Left ventricle myocardium inferior (tissue), 1 donor: ENCODE measurements around the gene EFCAB11. TPM values are rescaled to one million over a fixed set of nuclear protein-coding genes. Genes with fewer than 3 reads are reported as not detected.

Experiments used
- DNase-seq: peaks from one replicate; pipeline ENCODE4 v3.0.0-alpha.2; 2020
- H3K27ac ChIP-seq: fragments of 200-600 bp; replicated peaks from 2 replicates; pipeline ENCODE4 v1.8.0; 2021
- H3K27me3 ChIP-seq: fragments of 200-600 bp; 2 replicates; pipeline ENCODE4 v1.8.0; 2021; ENCODE audit warnings: low read depth
- H3K36me3 ChIP-seq: fragments of 200-600 bp; 2 replicates; pipeline ENCODE4 v1.8.0; 2021
- H3K4me1 ChIP-seq: fragments of 200-600 bp; 2 replicates; pipeline ENCODE4 v1.8.0; 2021
- H3K4me3 ChIP-seq: fragments of 200-600 bp; 2 replicates; pipeline ENCODE4 v1.8.0; 2021; ENCODE audit warnings: mild to moderate bottlenecking, moderate library complexity
- H3K9me3 ChIP-seq: fragments of 200-600 bp; replicated peaks from 2 replicates; pipeline ENCODE4 v1.8.0; 2021
- intact Hi-C: fragments of 100-400 bp; cut with micrococcal nuclease; formaldehyde crosslinking; loops from one replicate; pipeline ENCODE4 v1.11.0; 2022
- total RNA-seq: library from RNA; stranded (reverse); fragmentation: NEBNext Ultra II Directional; extraction: Animal tissue kit (Norgen Biotek cat#: 25700); gene quantifications from one replicate; pipeline ENCODE4 v1.2.1, GENCODE V29; 2021
- TF ChIP-seq, protein P1 (sequence below): fragments of 200-600 bp; IDR thresholded peaks from 2 replicates; pipeline ENCODE4 v1.8.0; 2021; ENCODE audit warnings: antibody characterized with exemption, mild to moderate bottlenecking, borderline replicate concordance
- donor health status: DM: no; HTN: yes; CAD: no; lungs with severe emphysema.

Gene EFCAB11
- total RNA-seq, 1 donor from 2014 or later = 2.2 TPM

DNA sequence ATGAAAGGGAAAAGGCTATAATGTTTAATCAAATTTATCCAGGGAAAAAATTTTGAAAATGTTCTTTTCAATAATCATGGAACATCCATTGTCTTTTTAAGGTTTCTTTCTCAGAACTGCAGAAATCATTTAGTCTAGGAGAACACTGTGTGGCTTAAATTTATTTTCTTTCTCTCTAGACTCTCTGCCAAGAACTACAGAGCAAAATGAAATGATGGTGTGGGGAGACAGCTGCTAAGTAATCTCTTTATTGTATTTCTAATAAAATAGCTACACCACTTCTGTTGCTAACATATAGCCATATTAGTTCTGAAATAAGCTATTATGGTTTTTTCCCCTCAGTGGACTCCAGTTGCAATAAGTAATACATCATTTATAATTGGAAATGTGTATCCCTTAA, 120.9 kb downstream of the EFCAB11 start:
- no peak for DNase-seq
- TF ChIP-seq, protein P1, sequence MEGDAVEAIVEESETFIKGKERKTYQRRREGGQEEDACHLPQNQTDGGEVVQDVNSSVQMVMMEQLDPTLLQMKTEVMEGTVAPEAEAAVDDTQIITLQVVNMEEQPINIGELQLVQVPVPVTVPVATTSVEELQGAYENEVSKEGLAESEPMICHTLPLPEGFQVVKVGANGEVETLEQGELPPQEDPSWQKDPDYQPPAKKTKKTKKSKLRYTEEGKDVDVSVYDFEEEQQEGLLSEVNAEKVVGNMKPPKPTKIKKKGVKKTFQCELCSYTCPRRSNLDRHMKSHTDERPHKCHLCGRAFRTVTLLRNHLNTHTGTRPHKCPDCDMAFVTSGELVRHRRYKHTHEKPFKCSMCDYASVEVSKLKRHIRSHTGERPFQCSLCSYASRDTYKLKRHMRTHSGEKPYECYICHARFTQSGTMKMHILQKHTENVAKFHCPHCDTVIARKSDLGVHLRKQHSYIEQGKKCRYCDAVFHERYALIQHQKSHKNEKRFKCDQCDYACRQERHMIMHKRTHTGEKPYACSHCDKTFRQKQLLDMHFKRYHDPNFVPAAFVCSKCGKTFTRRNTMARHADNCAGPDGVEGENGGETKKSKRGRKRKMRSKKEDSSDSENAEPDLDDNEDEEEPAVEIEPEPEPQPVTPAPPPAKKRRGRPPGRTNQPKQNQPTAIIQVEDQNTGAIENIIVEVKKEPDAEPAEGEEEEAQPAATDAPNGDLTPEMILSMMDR = no peak
- Histone ChIP-seq H3K4me3 (no peak overlapping the region), H3K27me3 (no peaks in the 10 kb centered on the region), H3K36me3 (no peaks in the 10 kb centered on the region), H3K27ac (no peak overlapping the region), H3K9me3 (peaks cover 11% of the 10 kb centered on the region), H3K4me1 (no peaks in the 10 kb centered on the region)
- intact Hi-C loops = no loop called here

DNA sequence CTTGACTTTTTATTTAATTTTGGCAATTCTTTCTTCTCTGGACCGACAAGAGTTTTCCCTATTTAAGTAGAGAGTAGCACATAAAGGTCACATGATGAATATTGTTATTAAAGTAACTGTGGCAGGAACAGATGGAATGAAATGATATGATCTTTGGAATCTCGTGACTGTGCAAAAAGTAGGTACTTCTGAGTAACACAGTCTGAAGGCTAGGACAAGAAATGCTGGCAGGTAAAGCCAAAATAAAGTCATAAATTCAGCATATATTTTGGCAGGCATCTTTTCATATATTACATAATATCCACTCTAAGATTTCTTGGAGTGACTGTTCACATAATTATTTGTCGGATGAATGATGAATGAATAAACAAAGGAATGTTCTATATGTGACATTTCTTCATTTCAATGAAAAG, 121.4 kb downstream of the EFCAB11 start:
- TF ChIP-seq, protein P1 = no peak
- no peak for DNase-seq
- H3K4me3 ChIP-seq = no peak overlapping the region
- intact Hi-C loops = no loop called here
- H3K27ac ChIP-seq = no peak overlapping the region
- no peaks in the 10 kb centered on the region for H3K27me3 ChIP-seq
- H3K4me1 ChIP-seq = no peaks in the 10 kb centered on the region
- peaks cover 6% of the 10 kb centered on the region for H3K9me3 ChIP-seq
- H3K36me3 ChIP-seq = no peaks in the 10 kb centered on the region

DNA sequence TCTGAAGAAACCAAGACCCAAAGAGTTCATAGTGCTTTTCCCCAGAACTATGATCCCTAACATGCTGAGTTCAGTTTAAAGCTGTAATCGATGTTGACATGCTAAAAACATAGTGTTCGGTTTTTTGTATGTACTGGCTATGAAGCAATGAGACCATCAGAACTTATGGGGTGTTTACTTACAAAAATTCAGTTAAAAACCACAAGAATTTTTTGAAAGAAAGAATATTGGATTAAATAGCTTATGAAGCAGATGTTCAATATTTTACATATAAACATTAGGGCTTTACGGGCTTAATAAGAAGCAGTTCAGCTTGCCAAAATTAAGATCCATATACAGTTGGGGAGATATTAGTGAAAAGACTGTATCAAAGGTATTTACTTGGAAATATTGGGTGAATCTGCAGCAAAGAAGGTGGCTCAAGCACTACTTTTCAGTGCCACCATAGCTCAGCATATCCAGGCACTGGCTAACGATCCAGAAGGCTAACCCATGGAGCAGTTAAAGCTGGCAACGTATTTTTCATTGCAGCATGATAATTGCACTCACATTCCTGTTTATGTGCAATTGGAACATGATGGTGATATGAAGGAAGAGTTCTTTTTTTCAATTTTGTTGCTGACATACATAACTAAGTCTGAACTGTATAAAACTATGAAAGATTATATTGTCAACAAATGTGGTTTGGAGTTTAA, 125.9 kb downstream of the EFCAB11 start:
- DNase-seq = no peak
- Histone ChIP-seq H3K9me3 (peaks cover 12% of the 10 kb centered on the region), H3K36me3 (no peaks in the 10 kb centered on the region), H3K4me1 (no peaks in the 10 kb centered on the region), H3K4me3 (no peak overlapping the region), H3K27me3 (no peaks in the 10 kb centered on the region), H3K27ac (no peak overlapping the region)
- intact Hi-C loops = no loop called here
- TF ChIP-seq, protein P1 = no peak

DNA sequence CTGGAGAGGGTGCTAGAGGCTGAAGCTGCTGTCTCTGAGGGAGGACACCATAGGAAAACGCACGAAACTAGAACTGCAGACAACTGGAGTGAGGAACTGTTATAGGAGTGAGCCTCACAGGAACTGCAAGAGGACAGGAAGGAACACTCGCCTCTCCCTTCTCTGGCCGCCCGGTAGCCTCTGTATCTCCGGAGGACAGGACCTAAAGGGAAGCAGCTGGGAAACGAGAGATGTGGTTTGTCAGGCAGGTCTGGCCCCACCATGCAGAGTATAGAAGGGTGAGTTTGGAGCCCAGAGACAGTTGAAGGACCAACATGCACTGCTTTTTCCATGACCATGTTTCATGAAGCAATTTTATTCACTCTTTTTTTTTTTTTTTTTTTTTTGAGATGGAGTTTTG, 127.3 kb downstream of the EFCAB11 start:
- H3K27me3 ChIP-seq = no peaks in the 10 kb centered on the region
- TF ChIP-seq, protein P1 = no peak
- intact Hi-C loops = no loop called here
- H3K36me3 ChIP-seq = no peaks in the 10 kb centered on the region
- no peak overlapping the region for H3K4me3 ChIP-seq
- peaks cover 21% of the 10 kb centered on the region for H3K9me3 ChIP-seq
- no peak for DNase-seq
- no peak overlapping the region for H3K27ac ChIP-seq
- no peaks in the 10 kb centered on the region for H3K4me1 ChIP-seq

DNA sequence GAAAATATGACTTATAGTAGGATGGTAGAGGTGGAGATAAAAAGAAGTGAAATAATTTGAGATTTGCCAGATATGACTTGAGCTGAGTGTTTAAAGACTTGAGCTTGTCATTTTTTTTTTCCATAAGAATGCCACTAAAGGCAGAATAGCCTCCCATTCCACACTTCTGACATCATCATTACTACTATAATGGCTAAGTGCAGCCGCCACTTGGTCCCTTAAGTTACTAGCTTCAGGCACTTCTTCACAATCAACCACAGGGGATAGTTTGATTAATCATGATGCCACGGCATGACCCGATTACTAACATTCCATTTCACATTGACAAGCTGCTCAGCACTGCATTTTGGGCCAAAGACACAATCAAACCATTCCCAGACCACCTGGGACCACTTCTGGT, 127.9 kb downstream of the EFCAB11 start:
- intact Hi-C loops = no loop called here
- DNase-seq = no peak
- Histone ChIP-seq H3K36me3 (no peaks in the 10 kb centered on the region), H3K27ac (no peak overlapping the region), H3K4me1 (no peaks in the 10 kb centered on the region), H3K4me3 (no peak overlapping the region), H3K9me3 (peaks cover 21% of the 10 kb centered on the region), H3K27me3 (no peaks in the 10 kb centered on the region)
- TF ChIP-seq, protein P1 = no peak
